Measurements from ENCODE around the gene VOPP1.

Gene VOPP1

DNA sequence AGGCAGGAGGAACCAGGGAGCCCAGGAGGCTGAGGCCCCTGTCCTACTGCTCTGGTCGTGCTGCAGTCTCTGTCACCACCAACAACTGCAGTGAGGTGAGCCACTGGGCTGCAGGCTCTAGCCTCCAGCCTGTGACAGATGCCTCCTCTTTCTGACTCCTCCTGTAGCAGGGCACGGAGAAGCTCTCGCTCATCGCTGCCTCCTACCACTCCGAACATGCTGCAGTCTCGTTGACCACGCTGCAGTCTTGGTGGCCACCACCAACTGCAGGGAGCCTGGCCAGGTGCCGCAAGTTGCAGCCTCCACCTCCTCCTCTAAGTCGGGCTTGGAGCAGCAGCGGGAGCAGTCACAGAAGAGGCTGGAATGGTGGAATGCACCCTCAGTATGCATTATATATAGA is 22.1 kb upstream of the VOPP1 start:
- DNase-seq (ENCODE audit: insufficient read length, low spot score) = no peak
- no peak for FAIRE-seq
- TF ChIP-seq, protein P1, sequence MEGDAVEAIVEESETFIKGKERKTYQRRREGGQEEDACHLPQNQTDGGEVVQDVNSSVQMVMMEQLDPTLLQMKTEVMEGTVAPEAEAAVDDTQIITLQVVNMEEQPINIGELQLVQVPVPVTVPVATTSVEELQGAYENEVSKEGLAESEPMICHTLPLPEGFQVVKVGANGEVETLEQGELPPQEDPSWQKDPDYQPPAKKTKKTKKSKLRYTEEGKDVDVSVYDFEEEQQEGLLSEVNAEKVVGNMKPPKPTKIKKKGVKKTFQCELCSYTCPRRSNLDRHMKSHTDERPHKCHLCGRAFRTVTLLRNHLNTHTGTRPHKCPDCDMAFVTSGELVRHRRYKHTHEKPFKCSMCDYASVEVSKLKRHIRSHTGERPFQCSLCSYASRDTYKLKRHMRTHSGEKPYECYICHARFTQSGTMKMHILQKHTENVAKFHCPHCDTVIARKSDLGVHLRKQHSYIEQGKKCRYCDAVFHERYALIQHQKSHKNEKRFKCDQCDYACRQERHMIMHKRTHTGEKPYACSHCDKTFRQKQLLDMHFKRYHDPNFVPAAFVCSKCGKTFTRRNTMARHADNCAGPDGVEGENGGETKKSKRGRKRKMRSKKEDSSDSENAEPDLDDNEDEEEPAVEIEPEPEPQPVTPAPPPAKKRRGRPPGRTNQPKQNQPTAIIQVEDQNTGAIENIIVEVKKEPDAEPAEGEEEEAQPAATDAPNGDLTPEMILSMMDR (IDR thresholded peaks at IDR 0.05; ENCODE audit: insufficient read depth, missing control alignments) = no peak

DNA sequence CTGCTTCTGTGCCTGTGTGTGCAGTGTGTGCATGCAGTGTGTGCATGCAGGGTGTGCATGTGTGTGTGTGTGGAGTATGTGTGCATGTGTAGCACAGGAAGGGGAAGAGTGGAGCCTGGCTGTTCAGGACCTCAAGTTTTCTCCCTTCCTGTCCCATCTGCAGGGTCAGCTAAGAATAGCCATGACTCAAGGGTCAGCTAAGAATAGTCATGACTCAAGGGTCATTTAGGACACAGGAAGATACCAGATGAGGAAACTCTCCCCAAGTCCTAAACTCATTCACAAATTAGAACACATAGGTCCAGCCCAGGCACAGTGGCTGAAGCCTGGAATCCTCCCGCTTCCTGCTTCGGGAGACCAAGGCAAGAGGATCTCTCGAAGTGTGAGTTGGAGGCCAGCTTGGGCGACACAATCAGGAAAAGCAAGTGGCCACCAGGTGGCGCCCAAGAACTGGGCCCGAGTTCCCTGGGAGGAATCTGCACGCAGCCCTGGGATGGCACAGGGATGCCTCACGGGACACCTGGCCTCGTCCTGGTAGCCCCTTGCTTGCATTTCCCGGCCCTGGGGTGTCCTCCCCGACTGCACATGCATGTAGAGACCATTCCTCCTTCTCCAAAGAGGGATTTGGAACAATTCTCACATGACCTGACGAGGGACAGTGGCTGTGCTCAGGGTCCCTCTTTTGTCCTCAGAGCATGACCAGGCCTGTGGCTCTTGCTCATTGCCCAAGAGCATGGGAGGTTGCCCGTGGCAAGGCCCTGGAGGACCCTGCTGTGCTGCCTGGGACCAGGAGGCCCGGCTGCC is 21.4 kb upstream of the VOPP1 start:
- no peak for DNase-seq (ENCODE audit: insufficient read length, low spot score)
- TF ChIP-seq, protein P1 (IDR thresholded peaks at IDR 0.05; ENCODE audit: insufficient read depth, missing control alignments) = peak; percentile 86
- FAIRE-seq = no peak

DNA sequence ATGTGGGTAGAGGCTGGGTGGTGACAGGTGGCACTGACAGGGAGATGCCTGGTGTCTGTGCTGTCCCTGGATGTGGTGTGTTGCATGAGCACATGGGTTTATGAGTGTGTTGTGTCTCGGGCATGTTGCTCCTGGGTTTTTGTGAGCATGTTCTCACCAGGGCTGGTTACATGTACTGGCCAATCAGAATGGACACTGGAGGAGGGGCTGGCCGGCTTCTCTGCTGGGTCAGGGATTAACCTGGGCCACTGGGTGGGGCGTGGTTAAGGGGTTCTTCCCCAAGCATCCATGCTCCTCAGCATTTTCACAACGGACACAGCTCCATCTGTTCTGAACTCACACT is 20.8 kb upstream of the VOPP1 start:
- TF ChIP-seq, protein P1 (IDR thresholded peaks at IDR 0.05; ENCODE audit: insufficient read depth, missing control alignments) = no peak
- FAIRE-seq (no peak), DNase-seq (ENCODE audit: insufficient read length, low spot score) (no peak)

DNA sequence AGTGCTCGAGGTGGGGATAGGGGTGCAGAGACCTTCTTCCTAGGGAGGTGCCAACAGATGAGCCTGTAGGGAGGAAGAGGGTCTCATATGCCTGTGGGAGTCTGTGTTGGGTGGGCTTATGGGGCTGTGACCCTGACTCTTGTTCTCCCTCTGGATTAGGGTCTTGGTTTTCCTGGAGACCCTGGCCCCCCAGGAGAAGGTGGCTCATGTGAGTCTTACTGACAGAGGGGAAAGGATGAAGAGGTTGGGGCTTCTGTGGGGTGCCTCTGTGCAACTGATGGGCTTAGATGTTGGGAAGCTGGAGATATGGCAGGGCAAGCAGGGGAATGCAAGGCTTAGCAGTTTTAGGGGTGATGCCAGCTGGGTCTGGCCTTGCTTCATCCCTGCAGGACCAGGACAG is 20.2 kb upstream of the VOPP1 start:
- DNase-seq (ENCODE audit: insufficient read length, low spot score) = no peak
- FAIRE-seq = no peak
- TF ChIP-seq, protein P1 (IDR thresholded peaks at IDR 0.05; ENCODE audit: insufficient read depth, missing control alignments) = no peak

DNA sequence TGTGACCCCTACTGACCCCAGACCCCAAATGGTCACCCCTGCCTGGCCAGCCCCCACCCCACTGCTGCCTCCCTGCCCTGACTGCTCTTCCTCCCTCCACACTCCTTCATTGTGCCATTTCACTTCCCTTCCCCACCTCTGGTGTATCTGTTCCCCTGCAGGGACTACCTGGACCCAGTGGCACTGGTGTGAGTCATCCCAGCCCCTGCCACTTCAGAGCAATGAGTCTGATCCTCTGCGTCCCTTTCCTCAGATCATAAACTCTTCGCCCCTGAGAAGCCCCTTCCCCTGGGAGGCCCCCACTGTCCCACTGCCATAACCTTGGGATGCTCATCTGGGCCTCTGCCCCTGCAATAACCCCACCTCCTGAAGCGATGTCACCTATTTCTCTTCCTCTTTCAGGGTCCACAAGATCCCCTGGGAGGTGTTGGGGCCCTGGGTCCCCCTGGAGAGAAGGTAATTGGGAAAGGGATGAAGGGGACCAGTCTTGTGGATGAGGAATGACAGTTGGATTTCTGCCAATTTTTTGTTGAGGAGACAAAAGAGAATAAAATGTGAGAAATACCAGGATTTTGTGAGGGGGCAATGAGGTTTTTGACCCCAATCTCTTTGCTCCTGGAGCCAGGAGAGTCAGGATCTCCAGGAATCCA is 19.1 kb upstream of the VOPP1 start:
- FAIRE-seq (no peak), DNase-seq (ENCODE audit: insufficient read length, low spot score) (no peak)
- TF ChIP-seq, protein P1 (IDR thresholded peaks at IDR 0.05; ENCODE audit: insufficient read depth, missing control alignments) = no peak

DNA sequence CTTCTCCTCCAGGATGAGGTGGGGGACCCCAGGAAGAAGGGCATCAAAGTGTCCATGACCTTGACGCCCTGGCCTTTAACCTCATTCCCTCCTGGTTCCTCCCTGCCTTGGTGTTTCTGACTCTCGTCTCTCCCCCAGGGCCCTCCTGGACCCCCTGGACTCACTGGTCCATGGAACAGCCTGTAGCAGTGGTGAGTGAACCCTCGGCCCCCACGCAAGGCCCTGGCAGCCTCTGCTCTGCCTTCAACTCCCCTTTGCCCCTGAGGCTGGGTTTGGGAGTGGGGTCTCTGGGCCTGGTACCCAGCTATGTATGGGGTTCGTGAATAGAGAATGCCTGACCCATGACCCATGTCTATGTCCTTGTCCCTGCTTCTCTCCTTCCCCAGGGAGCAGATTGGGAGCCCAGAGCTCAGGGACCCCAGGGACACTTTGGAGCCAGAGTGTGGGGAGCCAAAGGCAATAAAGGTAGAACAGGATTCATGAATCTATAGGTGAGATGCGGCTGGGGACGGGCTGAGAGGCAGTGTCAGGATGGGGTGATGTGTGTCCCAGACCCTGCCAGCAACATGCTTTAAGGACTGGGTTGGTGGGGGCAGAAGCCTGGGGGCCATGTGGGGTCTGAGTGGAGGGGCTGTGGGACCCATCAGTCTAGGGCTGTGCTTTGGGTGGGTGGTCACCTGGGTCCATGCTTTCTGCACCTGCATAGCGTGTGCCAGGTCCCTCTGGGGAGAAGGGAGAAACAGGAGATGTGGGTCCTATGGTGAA is 18.4 kb upstream of the VOPP1 start:
- TF ChIP-seq, protein P1 (IDR thresholded peaks at IDR 0.05; ENCODE audit: insufficient read depth, missing control alignments) = no peak
- FAIRE-seq (no peak), DNase-seq (ENCODE audit: insufficient read length, low spot score) (no peak)
